Lung (tissue), 4 donors: ENCODE results near the gene CERS5. TPM values are rescaled to one million over a fixed set of nuclear protein-coding genes. Genes with fewer than 3 reads are reported as not detected.

Experiments
- polyA plus RNA-seq, 2 donors: library from polyadenylated mRNA; stranded (reverse); fragments of 200-250 nt; gene quantifications; one replicate each; pipeline ENCODE4 v1.2.1, GENCODE V29; 2013
- total RNA-seq, 2 donors: library from RNA; depleted of rRNA in 1 of 2; stranded (reverse); fragments of >200 nt in 1 of 2; gene quantifications; one replicate each; pipeline ENCODE4 v1.2.1, GENCODE V29; 2014 to 2021
- donor health status: Bipolar disorder and iron deficiency.
- donor health status: healthy.
- donor health status: DM: yes; HTN: yes; CAD: no.

CERS5 gene
- total and polyA plus RNA-seq, 4 donors: 32.6 to 54.0 (median 37.8) TPM

Other genes starting within 250 kb of the CERS5 start
- gene AQP2, start 216.6 kb downstream of the CERS5 start, total RNA-seq: not detected
- gene AQP2, start 216.6 kb downstream of the CERS5 start, polyA plus RNA-seq: not detected
- gene AQP5, start 205.5 kb downstream of the CERS5 start, total RNA-seq: 10 to 100 TPM in 1 of 2 donors, 1 to 10 TPM in 1; 7.5 to 39.7 TPM
- 10 to 100 TPM; 30.8 to 57.1 TPM for gene AQP5, start 205.5 kb downstream of the CERS5 start, polyA plus RNA-seq
- gene AQP6, start 194.4 kb downstream of the CERS5 start, total RNA-seq: under 1 TPM; 0.31 to 0.40 TPM
- under 1 TPM; 0.03 to 0.06 TPM for gene AQP6, start 194.4 kb downstream of the CERS5 start, polyA plus RNA-seq
- 10 to 100 TPM; 13.1 to 26.8 TPM for gene RACGAP1, start 141.9 kb downstream of the CERS5 start, total RNA-seq
- gene RACGAP1, start 141.9 kb downstream of the CERS5 start, polyA plus RNA-seq: 1 to 10 TPM; 3.8 to 7.2 TPM
- gene ASIC1, start 109.8 kb downstream of the CERS5 start, total RNA-seq: 1 to 10 TPM; 2.0 TPM
- under 1 TPM; 0.41 to 0.69 TPM for gene ASIC1, start 109.8 kb downstream of the CERS5 start, polyA plus RNA-seq
- gene SMARCD1, start 82.0 kb downstream of the CERS5 start, total RNA-seq: 10 to 100 TPM; 56.6 to 58.8 TPM
- 10 to 100 TPM; 11.9 to 26.6 TPM for gene SMARCD1, start 82.0 kb downstream of the CERS5 start, polyA plus RNA-seq
- 10 to 100 TPM in 1 of 2 donors, not detected in 1; 20.0 TPM for gene GPD1, start 63.4 kb downstream of the CERS5 start, total RNA-seq
- 1 to 10 TPM; 1.7 to 9.9 TPM for gene GPD1, start 63.4 kb downstream of the CERS5 start, polyA plus RNA-seq
- 10 to 100 TPM; 31.2 to 62.7 TPM for gene COX14, start 55.1 kb downstream of the CERS5 start, total RNA-seq
- gene COX14, start 55.1 kb downstream of the CERS5 start, polyA plus RNA-seq: 10 to 100 TPM; 78.1 to 85.3 TPM
- 10 to 100 TPM; 55.8 to 69.7 TPM for gene LIMA1, start 116.2 kb upstream of the CERS5 start, total RNA-seq
- 10 to 100 TPM; 25.0 to 35.5 TPM for gene LIMA1, start 116.2 kb upstream of the CERS5 start, polyA plus RNA-seq
- not detected for gene FAM186A, start 229.2 kb upstream of the CERS5 start, total RNA-seq
- gene FAM186A, start 229.2 kb upstream of the CERS5 start, polyA plus RNA-seq: not detected
- 10 to 100 TPM; 51.1 to 69.4 TPM for gene LARP4, start 233.5 kb upstream of the CERS5 start, total RNA-seq
- gene LARP4, start 233.5 kb upstream of the CERS5 start, polyA plus RNA-seq: 10 to 100 TPM; 10.9 to 13.5 TPM